Upper lobe of left lung (tissue), 4 donors: ENCODE data around the gene COG1.

ENCODE experiments used
- EP300 ChIP-seq, 4 donors: sonication (generic); formaldehyde crosslinking; IDR thresholded peaks; one replicate each; pipeline ENCODE4 v1.5.1; 2017; ENCODE audit warnings: antibody characterized with exemption in 4 of 4, control low read depth in 2 of 4
- POLR2A ChIP-seq, 4 donors: fragments of 450-650 bp; IDR thresholded peaks; one replicate each; pipeline ENCODE4 v1.5.1; 2016 to 2017; ENCODE audit warnings: antibody characterized with exemption in 4 of 4, mild to moderate bottlenecking in 2 of 4
- TF ChIP-seq, protein P1 (sequence below), 6 experiments: fragments of 450-650 bp in 4 of 6; fragments of 200-600 bp in 2 of 6; sonication (generic) in 2 of 6; IDR thresholded peaks; one replicate each; pipeline ENCODE4 v1.5.1; 2016 to 2019; ENCODE audit warnings: antibody characterized with exemption in 6 of 6

DNA sequence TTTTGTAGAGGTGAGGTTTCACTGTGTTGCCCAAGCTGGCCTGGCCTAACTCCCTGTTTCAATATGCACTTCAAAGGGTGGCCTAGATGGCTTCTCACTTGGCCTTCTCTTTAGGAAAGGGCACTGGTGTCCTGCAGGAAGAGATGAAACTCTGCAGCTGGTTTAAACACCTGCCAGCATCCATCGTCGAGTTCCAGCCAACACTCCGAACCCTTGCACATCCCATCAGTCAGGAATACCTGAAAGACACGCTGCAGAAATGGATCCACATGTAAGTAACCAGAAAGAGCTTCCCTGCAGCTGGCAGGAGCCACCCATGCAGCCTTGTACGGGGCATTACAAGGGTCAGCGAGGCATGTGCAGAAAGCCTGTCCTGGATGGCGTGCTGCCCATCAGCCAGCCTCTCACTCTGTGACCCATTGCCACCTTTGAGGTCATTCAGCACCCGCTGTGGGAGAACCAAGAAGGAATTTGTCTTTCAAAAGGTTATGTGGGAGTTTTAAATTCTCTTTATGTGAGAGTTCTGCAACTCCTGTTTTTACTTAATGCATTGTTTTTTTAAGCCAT lies 7.0 kb downstream of the COG1 start:
- TF ChIP-seq EP300 (IDR thresholded peaks at IDR 0.05): no peak
- TF ChIP-seq, protein P1, sequence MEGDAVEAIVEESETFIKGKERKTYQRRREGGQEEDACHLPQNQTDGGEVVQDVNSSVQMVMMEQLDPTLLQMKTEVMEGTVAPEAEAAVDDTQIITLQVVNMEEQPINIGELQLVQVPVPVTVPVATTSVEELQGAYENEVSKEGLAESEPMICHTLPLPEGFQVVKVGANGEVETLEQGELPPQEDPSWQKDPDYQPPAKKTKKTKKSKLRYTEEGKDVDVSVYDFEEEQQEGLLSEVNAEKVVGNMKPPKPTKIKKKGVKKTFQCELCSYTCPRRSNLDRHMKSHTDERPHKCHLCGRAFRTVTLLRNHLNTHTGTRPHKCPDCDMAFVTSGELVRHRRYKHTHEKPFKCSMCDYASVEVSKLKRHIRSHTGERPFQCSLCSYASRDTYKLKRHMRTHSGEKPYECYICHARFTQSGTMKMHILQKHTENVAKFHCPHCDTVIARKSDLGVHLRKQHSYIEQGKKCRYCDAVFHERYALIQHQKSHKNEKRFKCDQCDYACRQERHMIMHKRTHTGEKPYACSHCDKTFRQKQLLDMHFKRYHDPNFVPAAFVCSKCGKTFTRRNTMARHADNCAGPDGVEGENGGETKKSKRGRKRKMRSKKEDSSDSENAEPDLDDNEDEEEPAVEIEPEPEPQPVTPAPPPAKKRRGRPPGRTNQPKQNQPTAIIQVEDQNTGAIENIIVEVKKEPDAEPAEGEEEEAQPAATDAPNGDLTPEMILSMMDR (IDR thresholded peaks at IDR 0.05): no peak
- no peak for TF ChIP-seq POLR2A (IDR thresholded peaks at IDR 0.05)
